HCT116 (cell line): ENCODE data around the gene ACTN2. TPM values are rescaled to one million over a fixed set of nuclear protein-coding genes. Genes with fewer than 3 reads are reported as not detected.

ENCODE experiments used
- ATAC-seq: fragments of 200-7000 bp; cut with Tn5 transposase; 2 replicates; pipeline ENCODE4 v1.9.1; 2020; ENCODE audit warnings: mild to moderate bottlenecking, moderate library complexity
- BruUV-seq: library from RNA; stranded (reverse); fragments of 400-500 nt; replicated peaks from 2 replicates; lab custom pipeline; 2021; lab: Mats Ljungman, UMichigan
- CTCF ChIA-PET: fragments of 300-600 bp; sonication (Branson Sonifier 250); formaldehyde crosslinking; loops from one replicate; lab custom pipeline; 2021; ENCODE audit warnings: antibody characterized with exemption; lab: Charles Lee
- POLR2A ChIA-PET: fragments of 300-600, 350-600 bp; sonication (Branson Sonifier 250); formaldehyde crosslinking; loops from one replicate; lab custom pipeline; 2021; ENCODE audit warnings: antibody characterized with exemption; lab: Charles Lee
- RAD21 ChIA-PET, 2 experiments: fragments of 300-600 bp; sonication (Branson Sonifier 250); formaldehyde crosslinking; loops; one replicate each; lab custom pipeline; 2023; ENCODE audit warnings: low total read pairs in 2 of 2; ENCODE audit not compliant: uncharacterized antibody in 2 of 2, unreplicated experiment in 2 of 2, low non-redundant PET in 1 of 2; lab: Charles Lee
- DNase-seq: peaks from one replicate; pipeline ENCODE4 v3.0.0-alpha.2; 2010; ENCODE audit warnings: low read depth, low spot score
- H2AFZ ChIP-seq: fragments of 200-600 bp; shearing (Covaris generic), sonication (generic); 2 replicates; pipeline ENCODE4 v1.6.1; 2017; ENCODE audit warnings: low read depth, mixed run types, mixed read lengths, antibody characterized with exemption, low read length; ENCODE audit not compliant: poor library complexity, severe bottlenecking
- H3K27ac ChIP-seq: 2 replicates; pipeline ENCODE4 v1.5.1; 2012; ENCODE audit warnings: low read depth, low read length
- H3K27me3 ChIP-seq: fragments of 200-600 bp; sonication (generic); 2 replicates; pipeline ENCODE4 v1.6.1; 2016; ENCODE audit warnings: mixed run types, low read length, mixed read lengths; ENCODE audit not compliant: insufficient read depth
- H3K36me3 ChIP-seq, 2 experiments: fragments of 200-500 bp in 1 of 2; fragments of 200-600 bp in 1 of 2; sonication (Bioruptor generic) in 1 of 2; sonication (generic) in 1 of 2; 2 replicates each; pipeline versions ENCODE4 v1.5.1 to v1.6.1; 2014 to 2016; ENCODE audit warnings: low read length in 2 of 2, inconsistent platforms in 1 of 2, mixed read lengths in 1 of 2, mixed run types in 1 of 2; ENCODE audit not compliant: insufficient read depth in 2 of 2, control insufficient read depth in 1 of 2
- H3K4me1 ChIP-seq, 2 experiments: fragments of 200-600 bp in 1 of 2; sonication (generic) in 1 of 2; 2 replicates each; pipeline versions ENCODE4 v1.5.1 to v1.6.1; 2012 to 2017; ENCODE audit warnings: low read length in 2 of 2, inconsistent platforms in 1 of 2, mild to moderate bottlenecking in 1 of 2, mixed read lengths in 1 of 2, mixed run types in 1 of 2, moderate library complexity in 1 of 2; ENCODE audit not compliant: insufficient read depth in 2 of 2, control insufficient read depth in 1 of 2
- H3K4me2 ChIP-seq: fragments of 200-600 bp; sonication (generic); 2 replicates; pipeline ENCODE4 v1.6.1; 2017; ENCODE audit warnings: mixed run types, low read length, mixed read lengths
- H3K4me3 ChIP-seq, 2 experiments: fragments of 200-600 bp in 1 of 2; sonication (generic) in 1 of 2; replicated peaks in 1 of 2; 2 replicates each; pipeline ENCODE4 v1.5.1; 2011 to 2016; ENCODE audit warnings: low read length in 2 of 2, control low read depth in 1 of 2, low read depth in 1 of 2, mild to moderate bottlenecking in 1 of 2, mixed read lengths in 1 of 2, mixed run types in 1 of 2
- H3K79me2 ChIP-seq: fragments of 200-600 bp; sonication (generic); 2 replicates; pipeline ENCODE4 v1.6.1; 2017; ENCODE audit warnings: mild to moderate bottlenecking, mixed run types, low read length, moderate library complexity, mixed read lengths; ENCODE audit not compliant: insufficient read depth
- H3K9ac ChIP-seq: fragments of 200-600 bp; sonication (generic); 2 replicates; pipeline ENCODE4 v1.6.1; 2016; ENCODE audit warnings: low read length, mixed read lengths
- H3K9me2 ChIP-seq: fragments of 200-600 bp; sonication (generic), shearing (Covaris generic); 2 replicates; pipeline ENCODE4 v1.6.1; 2017; ENCODE audit warnings: mixed run types, mild to moderate bottlenecking, moderate library complexity; ENCODE audit not compliant: insufficient read depth
- H3K9me3 ChIP-seq, 2 experiments: fragments of 200-500 bp in 1 of 2; fragments of 200-600 bp in 1 of 2; sonication (Bioruptor generic) in 1 of 2; sonication (generic) in 1 of 2; 2 replicates each; pipeline ENCODE4 v1.6.1; 2014 to 2017; ENCODE audit warnings: low read length in 2 of 2, mixed read lengths in 2 of 2, inconsistent platforms in 1 of 2, low read depth in 1 of 2, mild to moderate bottlenecking in 1 of 2, mixed run types in 1 of 2, moderate library complexity in 1 of 2; ENCODE audit not compliant: control insufficient read depth in 1 of 2, insufficient read depth in 1 of 2
- H4K20me1 ChIP-seq: fragments of 200-600 bp; sonication (generic), shearing (Covaris generic); 2 replicates; pipeline ENCODE4 v1.6.1; 2017; ENCODE audit warnings: mixed run types, mild to moderate bottlenecking, moderate library complexity; ENCODE audit not compliant: insufficient read depth
- EGR1 ChIP-seq: IDR thresholded peaks from 2 replicates; pipeline ENCODE4 v1.6.1; 2012; ENCODE audit warnings: low read depth
- ELF1 ChIP-seq: IDR thresholded peaks from 2 replicates; pipeline ENCODE4 v1.6.1; 2012; ENCODE audit warnings: low read depth, borderline replicate concordance
- EZH2 ChIP-seq: fragments of 200-600 bp; sonication (generic); IDR thresholded peaks from 2 replicates; pipeline ENCODE4 v1.6.1; 2017; ENCODE audit warnings: antibody characterized with exemption, mixed run types
- JUND ChIP-seq: IDR thresholded peaks from 2 replicates; pipeline ENCODE4 v1.6.1; 2012
- REST ChIP-seq: IDR thresholded peaks from 2 replicates; pipeline ENCODE4 v1.6.1; 2012; ENCODE audit warnings: low read depth
- SIN3A ChIP-seq: IDR thresholded peaks from 2 replicates; pipeline ENCODE4 v1.6.1; 2012; ENCODE audit warnings: low read depth
- SRF ChIP-seq: IDR thresholded peaks from 2 replicates; pipeline ENCODE4 v1.6.1; 2012; ENCODE audit warnings: low read depth
- TCF7L2 ChIP-seq: IDR thresholded peaks from 2 replicates; pipeline ENCODE4 v1.7.0; 2011; ENCODE audit warnings: borderline replicate concordance, inconsistent platforms; ENCODE audit not compliant: insufficient read depth, insufficient read length; ENCODE audit errors: extremely low read depth
- intact Hi-C: fragments of 100-400 bp; cut with micrococcal nuclease; formaldehyde crosslinking; loops from 2 replicates; pipeline ENCODE4 v1.10.0; 2022
- total RNA-seq: library from RNA; stranded (reverse); gene quantifications from one replicate; pipeline ENCODE4 v1.2.1, GENCODE V29; 2021; ENCODE audit not compliant: unreplicated experiment
- TF ChIP-seq, protein P1 (sequence below): IDR thresholded peaks from 2 replicates; pipeline ENCODE4 v1.6.1; 2012

Gene ACTN2
- total RNA-seq, 1 experiment from 2014 or later = 0.20 TPM

- no peak for TF ChIP-seq JUND
- no peak for TF ChIP-seq TCF7L2
- no peak for TF ChIP-seq EGR1
- TF ChIP-seq, protein P1, sequence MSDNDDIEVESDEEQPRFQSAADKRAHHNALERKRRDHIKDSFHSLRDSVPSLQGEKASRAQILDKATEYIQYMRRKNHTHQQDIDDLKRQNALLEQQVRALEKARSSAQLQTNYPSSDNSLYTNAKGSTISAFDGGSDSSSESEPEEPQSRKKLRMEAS = no peak
- TF ChIP-seq SRF = no peak
- TF ChIP-seq SIN3A = no peak
- no peak for TF ChIP-seq EZH2
- TF ChIP-seq REST = no peak
- TF ChIP-seq ELF1 = no peak
- H3K4me2 ChIP-seq = no peak overlapping the region
- no peaks in the 10 kb centered on the region for H3K27me3 ChIP-seq
- H3K9me3 ChIP-seq = no peaks in the 10 kb centered on the region
- no peaks in the 10 kb centered on the region for H3K79me2 ChIP-seq
- ChIA-PET RAD21 (no interaction called here), POLR2A (no interaction called here), CTCF (no interaction called here)
- H3K27ac ChIP-seq = no peak overlapping the region
- intact Hi-C loops = no loop called here
- H3K4me3 ChIP-seq = no peak overlapping the region
- H3K36me3 ChIP-seq = no peaks in the 10 kb centered on the region
- no peaks in the 10 kb centered on the region for H3K4me1 ChIP-seq
- H4K20me1 ChIP-seq = no peaks in the 10 kb centered on the region
- no peak for DNase-seq
- no peak overlapping the region for H3K9ac ChIP-seq
- no peak for ATAC-seq
- no peaks in the 10 kb centered on the region for H3K9me2 ChIP-seq
- H2AFZ ChIP-seq = no peak overlapping the region
- BruUV-seq = no TSS peak
These were observed 41.2 kb downstream of the ACTN2 start for GRCh38 chr1:236727521-236727920.
